Measurements from ENCODE around the gene ORM2. TPM values are rescaled to one million over a fixed set of nuclear protein-coding genes. Genes with fewer than 3 reads are reported as not detected.

Gene ORM2
- total and polyA plus RNA-seq, 2 of the 8 experiments (the other 6 are each of a cell fraction or from before 2014, with no cell fraction given): 1.3 TPM; not detected in 1

- Histone ChIP-seq H3K4me3 (ENCODE audit: extremely low read depth in 1 of 4, insufficient read depth in 2 of 4, low read depth in 3 of 4, low read length in 4 of 4) (no peak overlapping the region), H3K23ac (ENCODE audit: insufficient read length) (no peak overlapping the region), H4K5ac (ENCODE audit: insufficient read length, low read depth, low read length) (no peak overlapping the region), H2BK120ac (replicated peaks; ENCODE audit: low read depth, low read length) (no peak overlapping the region), H3K27me3 (replicated peaks in 1 of 4; ENCODE audit: control insufficient read depth in 3 of 4, extremely low read depth in 1 of 4, insufficient read depth in 3 of 4, low read length in 3 of 4) (no peaks in the 10 kb centered on the region), H3K27ac (ENCODE audit: low read depth, low read length) (no peak overlapping the region), H2AK5ac (ENCODE audit: low read depth, low read length) (no peak overlapping the region), H2BK5ac (ENCODE audit: low read depth, low read length) (no peak overlapping the region), H2BK20ac (ENCODE audit: low read length) (no peak overlapping the region), H3K23me2 (ENCODE audit: low read depth, low read length) (peaks cover 1% of the 10 kb centered on the region; the same call in 1 of the 2 replicates), H4K20me1 (replicated peaks in 1 of 2; ENCODE audit: control insufficient read depth in 1 of 2, insufficient read depth in 2 of 2, low read length in 2 of 2) (no peaks in the 10 kb centered on the region), H2BK12ac (ENCODE audit: low read depth, low read length) (no peak overlapping the region), H3K9ac (replicated peaks in 1 of 4; ENCODE audit: extremely low read depth in 1 of 4, low read depth in 3 of 4, low read length in 3 of 4) (no peak overlapping the region), H2BK15ac (ENCODE audit: low read length) (no peak overlapping the region), H3K4me2 (ENCODE audit: insufficient read depth in 1 of 2, low read depth in 2 of 2, low read length in 2 of 2) (no peak overlapping the region), H3K9me3 (ENCODE audit: insufficient read depth in 2 of 2, low read depth in 1 of 2, low read length in 1 of 2) (no peaks in the 10 kb centered on the region), H2AFZ (ENCODE audit: low read length) (no peak overlapping the region), H4K8ac (ENCODE audit: extremely low read depth, insufficient read depth, low read length) (no peak overlapping the region), H3K79me2 (ENCODE audit: control insufficient read depth in 1 of 2, insufficient read depth in 2 of 2, low read length in 2 of 2) (no peaks in the 10 kb centered on the region), H3K36me3 (ENCODE audit: control insufficient read depth in 2 of 4, insufficient read depth in 4 of 4, low read length in 3 of 4) (no peaks in the 10 kb centered on the region), H3K79me1 (ENCODE audit: low read depth, low read length) (no peaks in the 10 kb centered on the region), H3K56ac (replicated peaks; ENCODE audit: insufficient read length, low read depth, low read length) (no peak overlapping the region), H3K4me1 (replicated peaks in 1 of 4; ENCODE audit: control insufficient read depth in 3 of 4, insufficient read depth in 4 of 4, low read length in 3 of 4) (no peaks in the 10 kb centered on the region), H4K91ac (replicated peaks; ENCODE audit: insufficient read length, low read length) (no peak overlapping the region), H3K14ac (ENCODE audit: insufficient read length) (no peak overlapping the region), H3K4ac (replicated peaks; ENCODE audit: insufficient read length, low read depth, low read length) (no peak overlapping the region), H3K18ac (ENCODE audit: extremely low read depth, low read length) (no peak overlapping the region)
- ChIA-PET CTCF (ENCODE audit: partially characterized antibody) (interaction anchor here (0.7 to 4.6 kb wide), 6 partner anchors 15 to 231 kb away, joined by 3 to 29 read pairs (median 4); no protein-coding TSS in a partner anchor), POLR2A (ENCODE audit: partially characterized antibody) (interaction anchor here (0.6 kb wide), 1 partner anchor 1879 kb away, joined by 3 read pairs; no protein-coding TSS in a partner anchor)
- FAIRE-seq (no peak), DNase-seq (ENCODE audit: low read depth in 1 of 2, low spot score in 2 of 2) (peak in 1 of 2 experiments; percentile 33)
- 91% methylated on average over 7 of the region's 7 CpGs; no CpG with 5 or more reads in 1 of the 2 experiments for whole genome bisulfite sequencing, 2 experiments (ENCODE audit: extremely low coverage in 1 of 2, insufficient coverage in 1 of 2, insufficient read length in 1 of 2, insufficient replicate concordance in 2 of 2, low coverage in 1 of 2, low lambda C conversion rate in 2 of 2, missing lambda C conversion rate in 1 of 2)
- TF ChIP-seq FOSL1 (IDR thresholded peaks at IDR 0.05; ENCODE audit: insufficient read depth, low read depth, low read length) (no peak), POU5F1 (IDR thresholded peaks at IDR 0.05; ENCODE audit: low read depth, low read length) (no peak), RFX5 (IDR thresholded peaks at IDR 0.05; ENCODE audit: borderline replicate concordance, low read depth, low read length) (no peak), SIN3A (conservative IDR thresholded peaks at IDR 0.05 in 1 of 2, IDR thresholded peaks at IDR 0.05 in 1 of 2; ENCODE audit: low read depth in 1 of 2, low read length in 2 of 2) (no peak), KDM4A (IDR thresholded peaks at IDR 0.05; ENCODE audit: low read depth, low read length, severe bottlenecking) (no peak), HDAC2 (IDR thresholded peaks at IDR 0.05; ENCODE audit: borderline replicate concordance in 1 of 2, low read depth in 2 of 2, low read length in 2 of 2) (no peak), ATF3 (IDR thresholded peaks at IDR 0.05; ENCODE audit: insufficient read depth, low read depth, low read length) (no peak), POLR2A (IDR thresholded peaks at IDR 0.05; ENCODE audit: control extremely low read depth in 1 of 2, low read depth in 2 of 2, low read length in 2 of 2) (no peak), POLR2AphosphoS5 (IDR thresholded peaks at IDR 0.05; ENCODE audit: low read depth, low read length) (no peak), SP1 (IDR thresholded peaks at IDR 0.05; ENCODE audit: low read depth, low read length) (no peak)
Observed at GRCh38 chr9:114314256-114314867, 15.3 kb upstream of the ORM2 start.
